ENCODE results near the gene UNC13A.

The UNC13A gene

GRCh38 chr19:17625043-17625442, 63.1 kb downstream of the UNC13A start:
- no peak overlapping the region for H3K27ac ChIP-seq
- TF ChIP-seq CTCF (conservative IDR thresholded peaks at IDR 0.05) = no peak

DNA sequence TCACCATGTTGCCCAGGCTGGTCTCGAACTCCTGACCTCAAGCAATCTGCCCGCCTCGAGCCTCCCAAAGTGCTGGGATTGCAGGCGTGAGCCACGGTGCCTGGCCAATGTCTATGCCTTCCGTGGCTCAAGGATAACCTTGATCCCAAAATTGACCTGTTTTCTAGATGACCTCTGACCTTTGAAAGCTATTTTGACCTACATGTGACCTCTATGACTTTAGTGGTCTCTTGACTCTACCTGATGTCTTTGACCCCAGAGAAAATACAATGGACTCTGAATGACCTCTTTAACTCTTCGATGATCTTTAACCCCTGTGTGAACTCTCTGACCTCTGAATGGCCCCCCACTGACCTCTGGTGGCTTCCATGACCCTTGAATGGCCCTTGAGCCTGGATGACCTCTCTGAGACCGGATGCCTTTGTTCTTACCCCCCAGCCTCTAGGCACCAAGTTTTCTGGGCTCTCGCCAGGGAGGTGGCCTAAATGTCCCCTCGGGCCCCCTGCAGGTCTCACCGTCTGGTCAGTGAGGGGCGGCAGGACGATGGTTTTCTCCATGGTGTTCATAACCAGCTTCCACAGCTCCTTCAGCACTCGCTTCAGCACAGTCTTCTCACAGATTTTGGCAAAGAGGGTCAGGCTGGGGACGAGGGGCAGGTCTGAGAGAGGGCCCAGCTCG, 63.7 kb downstream of the UNC13A start:
- H3K27ac ChIP-seq = no peak overlapping the region
- no peak for TF ChIP-seq CTCF (conservative IDR thresholded peaks at IDR 0.05)

DNA sequence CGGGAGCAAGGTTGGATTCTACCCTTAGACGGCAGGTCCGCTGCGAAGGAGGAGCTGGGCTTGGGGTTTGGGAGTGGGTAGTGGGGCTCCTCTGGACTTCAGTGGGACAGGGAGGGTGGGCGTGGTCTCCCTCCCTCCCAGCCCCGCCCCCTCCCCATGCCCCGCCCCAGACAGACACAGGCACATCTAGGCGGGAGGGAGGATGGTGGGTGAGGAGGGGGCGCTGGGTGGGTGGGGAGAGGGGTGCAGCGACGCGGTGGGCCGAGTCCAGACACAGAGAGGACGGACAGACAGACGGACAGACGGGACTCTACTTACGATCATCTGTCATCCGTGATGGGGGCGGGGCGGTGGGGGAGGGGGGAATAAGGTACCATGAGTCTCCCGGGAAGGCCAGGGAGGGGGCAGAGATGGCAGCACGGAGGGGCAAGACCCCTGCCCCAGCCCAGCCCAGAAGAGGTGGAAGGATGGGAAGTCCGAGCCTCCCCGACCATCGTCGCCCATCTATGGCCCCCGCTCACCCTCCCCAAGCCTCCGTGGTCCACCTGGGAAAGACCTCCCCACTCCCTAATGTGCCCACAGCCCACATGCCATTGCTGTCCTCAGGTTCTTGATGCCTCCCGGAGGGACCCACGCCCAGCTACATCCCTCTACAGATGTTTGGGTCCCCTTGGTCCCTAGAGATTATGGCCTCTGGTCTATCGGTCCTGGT, 64.8 kb downstream of the UNC13A start:
- no peak for TF ChIP-seq CTCF (conservative IDR thresholded peaks at IDR 0.05)

DNA sequence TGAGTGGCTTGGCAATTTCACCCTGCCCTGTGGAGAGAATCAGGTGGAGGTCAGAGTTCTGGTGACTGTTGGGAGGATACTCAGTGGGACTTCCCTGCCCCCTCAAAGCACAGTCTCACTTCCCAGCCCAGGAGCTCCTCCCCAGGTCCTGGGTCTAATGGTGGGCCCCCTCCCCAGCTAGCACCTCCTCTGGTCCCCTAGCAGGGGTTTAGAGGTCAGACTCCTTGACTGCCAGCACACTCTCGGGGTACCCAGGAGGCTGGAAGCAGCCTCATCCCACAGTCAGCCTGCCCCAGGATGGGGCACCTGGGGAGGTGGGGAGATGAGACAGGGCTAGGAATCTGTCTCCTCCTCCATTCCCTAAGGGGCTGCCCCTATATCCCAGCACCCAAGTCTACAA, 67.5 kb downstream of the UNC13A start:
- H3K27ac ChIP-seq = no peak overlapping the region
- no peak for TF ChIP-seq CTCF (conservative IDR thresholded peaks at IDR 0.05)

More for the DNA sequence above, 64.8 kb downstream of the UNC13A start:
- H3K27ac ChIP-seq = no peak overlapping the region

- no peak overlapping the region for H3K27ac ChIP-seq
- no peak for TF ChIP-seq CTCF (conservative IDR thresholded peaks at IDR 0.05)
These were observed 69.2 kb downstream of the UNC13A start for GRCh38 chr19:17618936-17619335.

GRCh38 chr19:17618281-17618903, 69.8 kb downstream of the UNC13A start:
- no peak for TF ChIP-seq CTCF (conservative IDR thresholded peaks at IDR 0.05)
- no peak overlapping the region for H3K27ac ChIP-seq

DNA sequence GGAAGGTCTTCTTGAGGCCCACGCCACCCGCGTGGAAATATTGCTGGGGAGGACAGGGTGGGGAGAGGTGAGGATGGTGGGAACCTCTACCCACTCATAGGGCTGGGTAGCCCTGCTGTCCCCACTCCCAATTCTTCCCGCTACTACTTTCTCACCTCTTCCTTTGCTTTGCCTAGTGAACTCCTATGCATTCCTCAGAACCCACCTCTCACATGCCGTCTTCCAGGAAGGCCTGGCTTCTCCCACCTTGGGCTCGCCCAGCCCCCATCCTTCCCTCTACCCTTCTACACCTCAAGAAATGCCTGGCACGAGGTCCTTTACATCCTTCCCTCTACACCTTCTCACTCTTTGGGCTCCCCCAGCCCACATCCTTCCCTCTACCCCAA, 70.4 kb downstream of the UNC13A start:
- TF ChIP-seq CTCF (conservative IDR thresholded peaks at IDR 0.05) = no peak

More for the DNA sequence above, 70.4 kb downstream of the UNC13A start:
- H3K27ac ChIP-seq = no peak overlapping the region

Data from VCaP (cell line).